CD4-positive, alpha-beta T cell (primary cell): ENCODE measurements around the gene MCU. TPM values are rescaled to one million over a fixed set of nuclear protein-coding genes. Genes with fewer than 3 reads are reported as not detected.

Source experiments
- ATAC-seq: fragments of 200-7000 bp; cut with Tn5 transposase; one replicate; pipeline ENCODE4 v1.10.0; 2022; ENCODE audit warnings: mild to moderate bottlenecking; ENCODE audit not compliant: poor library complexity
- CTCF ChIA-PET: fragments of 350-600 bp; sonication (Branson Sonifier 250); formaldehyde crosslinking; loops from one replicate; lab custom pipeline; 2021; ENCODE audit warnings: antibody characterized with exemption, inconsistent platforms; lab: Charles Lee
- POLR2A ChIA-PET: fragments of 350-600 bp; sonication (Branson Sonifier 250); formaldehyde crosslinking; loops from one replicate; lab custom pipeline; 2021; ENCODE audit warnings: antibody characterized with exemption, inconsistent platforms; lab: Charles Lee
- DNase-seq, 14 experiments: peaks; one replicate each; pipeline ENCODE4 v3.0.0-alpha.2; 2013 to 2020; ENCODE audit warnings: mixed read lengths in 2 of 14
- H3K27ac ChIP-seq, 2 donors: one replicate each; pipeline versions ENCODE4 v1.5.1 to v1.7.0; 2013; ENCODE audit warnings: low read length in 2 of 2, low read depth in 1 of 2, mild to moderate bottlenecking in 1 of 2
- H3K27me3 ChIP-seq, 2 experiments: 1 replicate in 1 of 2; 2 replicates in 1 of 2; pipeline versions ENCODE4 v1.6.1 to v1.7.0; 2013; ENCODE audit warnings: low read length in 2 of 2, control low read depth in 1 of 2, mild to moderate bottlenecking in 1 of 2, moderate library complexity in 1 of 2; ENCODE audit not compliant: insufficient read depth in 2 of 2, control insufficient read depth in 1 of 2
- H3K36me3 ChIP-seq: one replicate; pipeline ENCODE4 v1.6.1; 2013; ENCODE audit warnings: low read length, control low read depth; ENCODE audit not compliant: insufficient read depth
- H3K4me1 ChIP-seq: one replicate; pipeline ENCODE4 v1.6.1; 2013; ENCODE audit warnings: low read length, control low read depth; ENCODE audit not compliant: insufficient read depth
- H3K4me3 ChIP-seq: one replicate; pipeline ENCODE4 v1.5.1; 2013; ENCODE audit warnings: mild to moderate bottlenecking, low read length, moderate library complexity
- H3K9me3 ChIP-seq, 2 experiments: 1 replicate in 1 of 2; 2 replicates in 1 of 2; pipeline versions ENCODE4 v1.6.1 to v1.7.0; 2013; ENCODE audit warnings: low read length in 2 of 2, mild to moderate bottlenecking in 2 of 2, control low read depth in 1 of 2, moderate library complexity in 1 of 2; ENCODE audit not compliant: control insufficient read depth in 1 of 2, insufficient read depth in 1 of 2
- H3K27ac Mint-ChIP-seq: one replicate; pipeline ENCODE4 v1.8.0; 2020; ENCODE audit warnings: mixed read lengths
- H3K27me3 Mint-ChIP-seq: one replicate; pipeline ENCODE4 v1.8.0; 2021; ENCODE audit warnings: mixed read lengths
- H3K36me3 Mint-ChIP-seq: one replicate; pipeline ENCODE4 v1.8.0; 2021; ENCODE audit warnings: low read depth, mixed read lengths
- H3K4me1 Mint-ChIP-seq: one replicate; pipeline ENCODE4 v1.8.0; 2021; ENCODE audit warnings: low read depth, mixed read lengths
- H3K4me3 Mint-ChIP-seq: one replicate; pipeline ENCODE4 v1.8.0; 2020; ENCODE audit warnings: mild to moderate bottlenecking, mixed read lengths
- H3K9me3 Mint-ChIP-seq: one replicate; pipeline ENCODE4 v1.8.0; 2020; ENCODE audit warnings: mixed read lengths
- intact Hi-C, 2 experiments: fragments of 100-400 bp; cut with DNase I in 1 of 2; cut with micrococcal nuclease in 1 of 2; formaldehyde crosslinking; loops; one replicate each; pipeline versions ENCODE4 v1.15.1 to v1.9.0; 2023 to 2025; cut with DNase I, micrococcal nuclease
- total RNA-seq, 174 experiments: library from RNA in 2 of 174; stranded (reverse) in 2 of 174; gene quantifications; one replicate each; pipeline ENCODE4 v1.2.3 and lab custom pipeline; 2021 to 2026
- TF ChIP-seq, protein P1 (sequence below): fragments of 200-600 bp; IDR thresholded peaks from one replicate; pipeline ENCODE4 v1.8.0; 2022; ENCODE audit warnings: antibody characterized with exemption, mild to moderate bottlenecking

MCU gene
- total RNA-seq, 2 experiments from 2014 or later: 10.3 to 12.0 TPM

GRCh38 chr10:72731916-72732419 is 40.0 kb downstream of the MCU start:
- DNase-seq (no peak), ATAC-seq (no peak)
- ChIA-PET CTCF (no interaction called here), POLR2A (no interaction called here)
- Histone ChIP-seq H3K36me3 (no peaks in the 10 kb centered on the region), H3K9me3 (no peaks in the 10 kb centered on the region), H3K27ac (no peak overlapping the region), H3K4me1 (no peaks in the 10 kb centered on the region), H3K4me3 (no peak overlapping the region), H3K27me3 (no peaks in the 10 kb centered on the region)
- intact Hi-C loops: no loop called here
- no peak overlapping the region for H3K27ac Mint-ChIP-seq
- TF ChIP-seq, protein P1, sequence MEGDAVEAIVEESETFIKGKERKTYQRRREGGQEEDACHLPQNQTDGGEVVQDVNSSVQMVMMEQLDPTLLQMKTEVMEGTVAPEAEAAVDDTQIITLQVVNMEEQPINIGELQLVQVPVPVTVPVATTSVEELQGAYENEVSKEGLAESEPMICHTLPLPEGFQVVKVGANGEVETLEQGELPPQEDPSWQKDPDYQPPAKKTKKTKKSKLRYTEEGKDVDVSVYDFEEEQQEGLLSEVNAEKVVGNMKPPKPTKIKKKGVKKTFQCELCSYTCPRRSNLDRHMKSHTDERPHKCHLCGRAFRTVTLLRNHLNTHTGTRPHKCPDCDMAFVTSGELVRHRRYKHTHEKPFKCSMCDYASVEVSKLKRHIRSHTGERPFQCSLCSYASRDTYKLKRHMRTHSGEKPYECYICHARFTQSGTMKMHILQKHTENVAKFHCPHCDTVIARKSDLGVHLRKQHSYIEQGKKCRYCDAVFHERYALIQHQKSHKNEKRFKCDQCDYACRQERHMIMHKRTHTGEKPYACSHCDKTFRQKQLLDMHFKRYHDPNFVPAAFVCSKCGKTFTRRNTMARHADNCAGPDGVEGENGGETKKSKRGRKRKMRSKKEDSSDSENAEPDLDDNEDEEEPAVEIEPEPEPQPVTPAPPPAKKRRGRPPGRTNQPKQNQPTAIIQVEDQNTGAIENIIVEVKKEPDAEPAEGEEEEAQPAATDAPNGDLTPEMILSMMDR: no peak
- peaks cover 13% of the 10 kb centered on the region for H3K4me1 Mint-ChIP-seq
- H3K4me3 Mint-ChIP-seq: no peak overlapping the region
- no peaks in the 10 kb centered on the region for H3K9me3 Mint-ChIP-seq
- H3K36me3 Mint-ChIP-seq: no peaks in the 10 kb centered on the region
- H3K27me3 Mint-ChIP-seq: no peaks in the 10 kb centered on the region

DNA sequence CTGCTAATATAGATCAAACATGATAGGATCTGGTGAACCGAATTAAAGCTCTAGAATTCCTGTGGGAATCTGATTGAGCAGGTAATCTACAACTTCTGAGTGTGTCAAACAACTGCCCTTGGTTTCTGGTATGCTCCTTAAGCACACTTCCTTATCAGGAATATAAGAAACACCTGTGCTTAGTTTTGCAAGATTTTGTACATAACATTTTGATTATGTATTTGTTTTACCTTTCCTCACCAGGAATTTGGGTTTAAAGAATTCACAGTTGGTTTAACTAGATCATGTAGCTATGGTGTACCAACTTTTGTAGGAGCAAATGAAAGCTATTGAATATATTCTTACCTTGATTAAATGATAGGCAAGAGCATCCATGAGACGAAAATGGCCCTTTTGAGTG is 40.6 kb downstream of the MCU start:
- intact Hi-C loops: no loop called here
- DNase-seq (no peak), ATAC-seq (no peak)
- peaks cover 13% of the 10 kb centered on the region for H3K4me1 Mint-ChIP-seq
- TF ChIP-seq, protein P1: no peak
- no peak overlapping the region for H3K27ac ChIP-seq
- H3K27me3 ChIP-seq: no peaks in the 10 kb centered on the region
- H3K9me3 ChIP-seq: no peaks in the 10 kb centered on the region
- POLR2A ChIA-PET: no interaction called here
- no peaks in the 10 kb centered on the region for H3K4me1 ChIP-seq
- CTCF ChIA-PET: no interaction called here
- no peak overlapping the region for H3K4me3 Mint-ChIP-seq
- H3K27me3 Mint-ChIP-seq: no peaks in the 10 kb centered on the region
- H3K27ac Mint-ChIP-seq: no peak overlapping the region
- H3K9me3 Mint-ChIP-seq: no peaks in the 10 kb centered on the region
- no peaks in the 10 kb centered on the region for H3K36me3 Mint-ChIP-seq
- no peaks in the 10 kb centered on the region for H3K36me3 ChIP-seq
- no peak overlapping the region for H3K4me3 ChIP-seq

GRCh38 chr10:72733989-72734388 is 42.0 kb downstream of the MCU start:
- POLR2A ChIA-PET: no interaction called here
- TF ChIP-seq, protein P1: no peak
- Histone ChIP-seq H3K27ac (no peak overlapping the region), H3K4me3 (no peak overlapping the region), H3K27me3 (no peaks in the 10 kb centered on the region), H3K36me3 (no peaks in the 10 kb centered on the region), H3K4me1 (no peaks in the 10 kb centered on the region), H3K9me3 (no peaks in the 10 kb centered on the region)
- no peak for DNase-seq
- H3K36me3 Mint-ChIP-seq: no peaks in the 10 kb centered on the region
- CTCF ChIA-PET: no interaction called here
- no peak overlapping the region for H3K4me3 Mint-ChIP-seq
- no peak overlapping the region for H3K27ac Mint-ChIP-seq
- H3K27me3 Mint-ChIP-seq: no peaks in the 10 kb centered on the region
- no peaks in the 10 kb centered on the region for H3K9me3 Mint-ChIP-seq
- peaks cover 2% of the 10 kb centered on the region for H3K4me1 Mint-ChIP-seq
- no peak for ATAC-seq
- intact Hi-C loops: no loop called here
